COLO668 (cell line): ENCODE results near the gene TMEM161B.
"Not testable (repeated sequence)": the region's sequence is repeated elsewhere in the genome, so short reads cannot be mapped to it uniquely, and the experiment has no call there.

ENCODE experiments used
- DNase-seq: peaks from one replicate; lab custom pipeline; 2025; ENCODE audit not compliant: unreplicated experiment; lab: John Stamatoyannopoulos, UW

TMEM161B gene

DNA sequence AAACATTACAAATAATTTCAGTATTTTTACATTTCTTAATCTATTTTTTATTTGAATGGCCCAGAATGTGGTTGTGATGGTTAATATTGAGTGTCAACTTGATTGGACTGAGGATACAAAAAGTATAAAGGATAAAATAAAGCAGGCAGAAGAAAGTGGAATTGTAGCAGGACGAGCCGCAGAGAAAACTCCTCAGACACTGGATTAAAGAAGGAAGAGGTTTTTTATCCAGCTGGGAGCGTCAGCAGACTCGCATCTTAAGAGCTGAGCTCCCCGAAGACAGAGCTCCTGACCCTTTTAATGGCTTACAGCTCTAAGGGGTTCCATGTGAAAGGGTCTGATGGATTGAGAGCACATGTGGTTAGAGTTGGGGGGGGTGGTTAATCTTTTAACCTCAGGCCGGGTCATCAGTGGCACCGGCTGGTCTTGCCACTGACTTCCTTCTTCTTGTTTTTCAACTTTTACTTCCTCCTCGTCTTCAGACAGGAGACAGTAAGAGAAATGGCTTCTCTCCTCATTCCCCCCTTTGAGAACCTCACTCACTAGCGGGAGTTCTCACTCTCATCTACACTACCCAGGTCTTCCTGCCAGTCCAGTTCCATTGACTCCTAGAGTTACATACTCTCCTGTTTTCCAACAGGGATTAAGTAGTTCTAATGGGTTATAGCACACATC, 80.0 kb downstream of the TMEM161B start:
- no peak for DNase-seq

DNA sequence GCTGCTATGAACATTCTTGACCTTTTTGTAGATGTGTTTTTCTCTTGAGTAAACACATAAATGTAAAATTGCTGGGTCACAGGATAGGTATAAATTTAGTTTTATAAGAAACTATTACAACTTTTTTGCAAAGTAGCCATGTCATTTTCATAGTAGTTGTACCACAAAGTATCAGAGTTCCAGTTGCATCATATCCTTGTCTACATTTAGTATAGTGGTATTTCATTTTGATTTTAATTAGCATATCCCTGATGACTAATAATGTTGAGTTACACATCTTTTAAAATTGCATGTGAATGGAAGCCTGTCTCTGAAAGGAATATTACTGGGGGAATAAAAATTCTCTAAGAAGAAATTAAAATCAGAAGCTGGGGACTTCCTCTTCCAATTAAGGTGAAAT, 85.4 kb downstream of the TMEM161B start:
- no peak for DNase-seq

DNA sequence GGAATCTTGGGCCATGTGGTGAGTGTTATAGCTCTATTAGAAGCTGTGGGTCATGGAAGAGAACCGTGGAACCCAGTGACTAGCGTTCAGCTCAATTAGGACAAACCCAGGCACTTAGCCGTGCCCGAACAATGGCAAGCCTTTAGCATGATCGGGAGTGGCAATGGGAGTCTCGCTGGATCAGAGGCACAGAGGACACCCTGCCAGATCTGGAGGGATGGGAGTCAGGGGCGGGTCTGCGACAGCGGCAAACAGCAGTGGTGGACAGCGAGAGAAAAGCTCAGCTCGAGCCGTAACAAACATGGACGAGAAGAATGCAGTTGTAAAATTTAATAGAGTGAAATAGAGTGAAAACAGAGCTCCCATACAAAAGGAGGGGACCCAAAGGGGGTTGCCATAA, 91.2 kb downstream of the TMEM161B start:
- DNase-seq: not testable (repeated sequence)

DNA sequence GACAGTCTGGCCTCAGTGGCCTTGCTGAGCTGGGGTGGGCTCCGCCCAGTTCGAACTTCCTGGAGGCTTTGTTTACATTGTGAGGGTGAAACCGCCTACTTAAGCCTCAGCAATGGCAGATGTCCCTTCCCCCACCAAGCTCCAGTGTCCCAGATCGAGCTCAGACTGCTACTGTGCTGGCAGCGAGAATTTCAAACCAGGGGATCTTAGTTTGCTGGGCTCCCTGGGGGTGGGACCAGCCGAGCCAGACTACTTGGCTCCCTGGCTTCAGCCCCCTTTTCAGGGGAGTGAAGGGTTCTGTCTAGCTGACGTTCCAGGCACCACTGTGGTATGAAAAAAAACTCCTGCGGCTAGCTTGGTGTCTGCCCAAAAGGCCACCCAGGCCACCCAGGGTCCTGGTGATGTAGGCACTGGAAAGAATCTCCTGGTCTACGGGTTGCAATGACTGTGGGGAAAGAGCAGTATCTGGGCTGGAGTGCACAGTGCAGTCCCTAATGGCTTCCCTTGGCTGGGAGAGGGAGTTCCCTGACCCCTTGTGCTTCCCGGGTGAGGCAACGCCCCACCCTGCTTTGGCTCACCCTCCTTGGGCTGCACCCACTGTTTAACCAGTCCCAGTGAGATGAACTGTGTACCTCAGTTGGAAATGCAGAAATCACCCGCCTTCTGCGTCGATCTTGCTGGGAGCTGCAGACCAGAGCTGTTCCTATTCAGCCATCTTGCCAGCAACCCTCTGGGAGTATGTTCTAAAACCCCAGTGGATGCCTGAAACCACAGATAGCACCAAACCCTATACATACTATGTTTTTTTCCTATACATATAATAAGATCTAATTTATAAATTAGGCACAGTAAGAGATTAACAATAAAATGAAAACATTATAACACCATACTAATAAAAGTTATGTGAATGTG, 95.5 kb downstream of the TMEM161B start:
- peak; percentile 1 for DNase-seq

DNA sequence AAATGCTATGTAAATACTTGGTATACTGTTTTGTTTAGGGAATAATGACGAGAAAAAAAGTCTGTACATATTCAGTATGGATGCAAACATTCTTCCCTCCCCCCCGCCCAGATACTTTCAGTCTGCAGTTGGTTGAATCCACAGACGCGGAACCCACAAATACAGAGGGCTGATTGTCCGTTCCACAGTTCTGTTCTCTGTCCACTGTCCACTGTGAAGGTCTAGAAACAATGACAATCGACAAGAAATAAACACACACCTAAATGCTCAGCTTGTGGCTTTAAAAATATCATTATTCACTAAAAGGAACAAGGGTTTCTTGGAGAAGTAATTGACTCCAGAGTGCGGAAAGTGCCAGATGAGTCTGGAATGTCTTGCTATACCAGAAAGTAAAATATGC, 109.1 kb downstream of the TMEM161B start:
- no peak for DNase-seq

DNA sequence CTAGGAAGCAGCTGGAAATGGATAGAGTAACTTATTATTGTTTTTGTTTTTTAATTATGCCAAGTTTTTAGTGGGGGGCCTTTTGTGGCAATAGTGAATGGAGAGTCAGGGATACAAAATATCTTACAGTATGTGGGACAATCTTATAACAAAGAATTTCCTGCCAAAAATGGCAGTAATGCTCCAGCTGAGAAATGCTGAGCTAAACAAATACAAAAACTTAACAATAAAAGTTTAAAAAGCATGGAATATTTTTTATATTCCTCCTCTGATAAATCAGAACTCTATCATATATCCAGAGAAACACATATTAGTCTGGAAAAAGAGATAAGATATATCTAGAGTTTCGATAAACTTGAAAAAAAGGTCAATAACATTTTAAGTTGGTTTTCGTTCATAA, 110.6 kb downstream of the TMEM161B start:
- no peak for DNase-seq

DNA sequence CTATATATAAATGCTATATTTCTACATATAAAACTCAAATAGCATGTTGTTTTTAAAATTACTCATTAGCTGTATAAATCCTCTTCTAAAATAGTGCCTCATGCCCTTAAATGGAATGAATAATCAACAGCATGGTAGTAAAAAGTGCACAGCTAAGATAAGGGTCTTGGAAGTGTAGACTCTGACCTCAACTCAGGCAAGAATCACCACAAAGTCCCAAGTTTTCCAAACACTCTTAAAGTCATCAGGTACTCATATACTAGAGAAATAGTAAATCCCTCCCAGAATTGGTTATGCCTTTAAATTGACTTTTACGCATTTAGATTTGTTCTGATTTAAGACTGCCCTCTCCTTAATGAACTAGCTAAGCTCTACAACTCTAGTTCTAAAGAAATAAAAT, 113.8 kb downstream of the TMEM161B start:
- no peak for DNase-seq

DNA sequence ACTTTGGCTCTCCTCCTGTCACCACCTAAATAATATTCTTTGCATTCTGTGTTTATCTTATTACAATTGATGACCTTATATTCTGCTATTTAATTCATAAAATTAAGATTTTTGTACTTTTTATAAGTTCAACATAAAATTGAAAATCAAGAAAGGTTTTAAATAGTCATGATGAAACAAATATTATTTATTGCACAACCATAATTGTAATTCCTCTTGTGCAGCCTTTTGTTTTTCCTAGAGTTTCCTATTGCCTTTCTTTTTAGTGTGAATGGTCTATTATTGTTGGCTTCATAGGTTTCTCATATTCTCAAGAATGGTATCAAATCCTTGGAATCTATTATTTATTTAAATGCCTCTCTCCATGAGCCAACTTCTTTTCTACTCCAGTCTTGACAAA, 117.9 kb downstream of the TMEM161B start:
- no peak for DNase-seq

DNA sequence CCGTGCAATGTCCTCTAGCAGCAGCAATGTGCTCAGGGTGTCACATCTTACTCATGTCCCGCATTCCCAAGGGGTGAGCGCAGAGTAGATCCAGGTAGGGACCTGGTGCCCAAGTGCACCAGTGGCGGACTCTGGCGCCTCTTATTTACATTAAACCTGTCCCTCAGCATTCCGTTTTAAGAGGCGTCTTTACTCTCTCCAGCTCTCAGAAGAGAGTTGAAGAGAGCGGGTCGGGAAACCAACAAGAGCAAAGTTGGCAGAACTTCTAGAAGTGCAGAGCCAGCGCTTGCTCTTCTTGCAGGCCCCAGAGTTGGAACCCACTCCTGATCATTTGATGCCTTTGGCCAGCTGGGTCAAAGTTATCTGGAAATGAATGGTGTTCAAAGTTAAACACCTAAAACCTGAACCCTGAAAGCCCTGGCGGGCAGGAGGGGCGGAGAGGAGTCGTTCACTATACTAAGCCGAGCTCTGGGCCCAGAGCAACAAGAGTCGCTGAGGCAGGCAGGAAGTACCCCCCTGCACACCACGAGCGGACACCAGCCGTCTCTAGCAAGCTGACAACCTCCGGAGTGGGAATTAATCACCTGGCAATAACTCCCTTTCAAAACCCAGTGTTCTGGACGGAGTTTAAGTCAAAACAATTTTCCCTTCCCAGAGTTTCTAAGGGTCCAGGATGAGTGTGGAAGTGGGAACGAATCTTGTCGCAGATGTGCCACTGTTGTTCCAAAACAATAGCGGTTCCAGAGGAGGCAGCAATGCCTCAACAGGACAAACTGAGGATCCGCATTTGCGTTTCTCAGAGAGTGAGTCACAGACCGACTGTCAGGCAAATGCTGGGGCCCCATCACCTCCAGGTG, 122.8 kb downstream of the TMEM161B start:
- no peak for DNase-seq

DNA sequence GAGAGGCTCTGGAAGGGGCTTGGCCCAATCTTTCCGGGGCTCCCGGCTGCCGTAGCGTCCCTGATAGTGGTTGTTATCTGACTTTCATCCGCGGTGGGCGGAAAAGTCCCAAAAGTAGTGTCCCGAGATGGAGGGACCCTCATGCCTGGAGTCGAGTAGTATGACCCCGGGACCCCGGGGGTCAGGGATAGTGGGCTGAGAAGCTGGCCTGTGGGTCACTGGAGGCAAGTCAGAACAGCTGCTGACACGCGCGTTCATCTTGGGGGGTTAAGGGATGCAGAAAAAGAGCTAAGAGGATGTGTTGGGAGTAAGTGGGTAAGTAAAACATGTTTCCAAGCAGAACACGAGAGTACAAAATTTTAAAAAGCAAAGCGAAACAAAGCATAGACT, 123.4 kb downstream of the TMEM161B start:
- DNase-seq: no peak
